DND-41 (cell line): ENCODE measurements around the gene WDR44.

Experiments used
- ATAC-seq: fragments of 200-7000 bp; cut with Tn5 transposase; 3 replicates; pipeline ENCODE4 v1.9.1; 2021; ENCODE audit warnings: low read depth; ENCODE audit not compliant: insufficient read depth
- DNase-seq: peaks from one replicate; pipeline ENCODE4 v3.0.0-alpha.2; 2020
- H2AFZ ChIP-seq: 2 replicates; pipeline ENCODE4 v1.6.0; 2012; ENCODE audit warnings: low read depth, low read length
- H3K27ac ChIP-seq: 2 replicates; pipeline ENCODE4 v1.5.1; 2012; ENCODE audit warnings: low read length, inconsistent platforms
- H3K27me3 ChIP-seq: fragments of 200-600 bp; sonication (generic); 2 replicates; pipeline ENCODE4 v1.6.0; 2012; ENCODE audit warnings: low read length, mild to moderate bottlenecking, inconsistent platforms; ENCODE audit not compliant: insufficient read depth, poor library complexity
- H3K36me3 ChIP-seq: 2 replicates; pipeline ENCODE4 v1.5.1; 2012; ENCODE audit warnings: low read length, inconsistent platforms; ENCODE audit not compliant: insufficient read depth
- H3K4me1 ChIP-seq: 2 replicates; pipeline ENCODE4 v1.5.1; 2012; ENCODE audit warnings: mild to moderate bottlenecking, low read length; ENCODE audit not compliant: insufficient read depth
- H3K4me2 ChIP-seq: 2 replicates; pipeline ENCODE4 v1.6.0; 2012; ENCODE audit warnings: mild to moderate bottlenecking, moderate library complexity, low read length, inconsistent platforms; ENCODE audit not compliant: insufficient read depth
- H3K4me3 ChIP-seq, 2 experiments: fragments of 200-600 bp in 1 of 2; shearing (Covaris generic) in 1 of 2; 2 replicates each; pipeline ENCODE4 v1.5.1; 2012 to 2016; ENCODE audit warnings: inconsistent platforms in 2 of 2, low read length in 2 of 2, mild to moderate bottlenecking in 2 of 2, low read depth in 1 of 2, moderate library complexity in 1 of 2
- H3K79me2 ChIP-seq: 2 replicates; pipeline ENCODE4 v1.6.0; 2012; ENCODE audit warnings: low read length, inconsistent platforms; ENCODE audit not compliant: insufficient read depth
- H3K9ac ChIP-seq: 2 replicates; pipeline ENCODE4 v1.6.0; 2012; ENCODE audit warnings: low read depth, mild to moderate bottlenecking, inconsistent platforms, low read length, moderate library complexity
- H3K9me3 ChIP-seq: 2 replicates; pipeline ENCODE4 v1.5.1; 2012; ENCODE audit warnings: low read length, moderate library complexity, mild to moderate bottlenecking, inconsistent platforms; ENCODE audit not compliant: insufficient read depth, severe bottlenecking
- H4K20me1 ChIP-seq: 2 replicates; pipeline ENCODE4 v1.6.0; 2012; ENCODE audit warnings: low read length; ENCODE audit not compliant: insufficient read depth
- CTCF ChIP-seq: IDR thresholded peaks from 2 replicates; pipeline ENCODE4 v1.5.1; 2012; ENCODE audit warnings: borderline replicate concordance, low read length, moderate library complexity, mild to moderate bottlenecking; ENCODE audit not compliant: poor library complexity, severe bottlenecking; ENCODE audit errors: extremely low read depth
- EZH2 ChIP-seq: IDR thresholded peaks from 3 replicates; pipeline ENCODE4 v1.6.1; 2012; ENCODE audit warnings: borderline replicate concordance, low read depth, mild to moderate bottlenecking, moderate library complexity, low read length, inconsistent platforms; ENCODE audit not compliant: severe bottlenecking

The WDR44 gene

DNA sequence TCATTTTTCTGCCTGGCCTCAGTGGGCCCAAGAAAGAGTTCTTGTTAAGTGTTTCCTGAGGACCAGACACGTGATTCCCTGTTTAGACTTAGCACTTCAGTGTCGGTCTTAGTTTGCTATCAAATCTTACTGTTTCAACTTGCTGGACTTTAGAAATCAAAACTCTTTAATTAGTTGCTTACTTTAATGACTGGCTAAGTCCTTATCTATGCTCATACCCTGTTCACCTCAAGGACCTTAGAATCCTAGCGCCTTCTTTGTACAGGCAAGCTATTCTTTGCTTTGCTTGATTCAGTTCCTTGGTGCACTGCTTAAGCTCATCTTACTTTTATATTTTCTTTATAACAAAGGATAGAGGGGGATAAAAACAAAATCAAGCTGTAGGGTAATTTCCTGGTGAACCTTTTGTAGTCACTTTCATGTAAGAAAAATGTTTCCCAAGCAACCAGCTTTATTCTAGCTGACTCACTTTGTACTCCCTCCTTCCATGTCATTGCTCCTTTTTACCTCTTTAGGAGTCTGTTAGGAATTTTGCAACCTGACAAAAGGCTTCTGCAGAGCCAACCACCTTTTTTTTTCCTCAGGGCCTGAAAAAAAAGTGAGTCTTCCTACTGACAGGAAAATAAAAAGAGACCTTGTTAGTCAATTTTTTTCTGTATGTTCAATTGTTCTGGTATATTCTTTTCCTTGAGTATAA is 14.7 kb downstream of the WDR44 start:
- H3K4me2 ChIP-seq, result no peak overlapping the region

GRCh38 chrX:118364261-118364660 is 18.4 kb downstream of the WDR44 start:
- Histone ChIP-seq H3K4me1 (no peaks in the 10 kb centered on the region), H4K20me1 (no peaks in the 10 kb centered on the region; the same call in 1 of the 2 replicates), H3K4me2 (no peak overlapping the region), H3K9ac (no peak overlapping the region), H3K4me3 (no peak overlapping the region), H2AFZ (no peak overlapping the region), H3K9me3 (no peaks in the 10 kb centered on the region), H3K27me3 (no peaks in the 10 kb centered on the region), H3K79me2 (peaks cover 5% of the 10 kb centered on the region; the same call in 1 of the 2 replicates), H3K36me3 (no peaks in the 10 kb centered on the region), H3K27ac (no peak overlapping the region)
- no peak for ATAC-seq
- TF ChIP-seq CTCF, result no peak
- no peak for TF ChIP-seq EZH2
- DNase-seq, result no peak

More for the DNA sequence above, 14.7 kb downstream of the WDR44 start:
- ATAC-seq, result no peak
- TF ChIP-seq EZH2 (no peak), CTCF (no peak)
- no peaks in the 10 kb centered on the region; the same call in 1 of the 2 replicates for H4K20me1 ChIP-seq
- H3K36me3 ChIP-seq, result no peaks in the 10 kb centered on the region
- no peak overlapping the region for H3K4me3 ChIP-seq
- H3K4me1 ChIP-seq, result no peaks in the 10 kb centered on the region
- no peak for DNase-seq
- no peak overlapping the region for H3K27ac ChIP-seq
- H2AFZ ChIP-seq, result no peak overlapping the region
- H3K9ac ChIP-seq, result no peak overlapping the region
- H3K9me3 ChIP-seq, result no peaks in the 10 kb centered on the region
- H3K27me3 ChIP-seq, result no peaks in the 10 kb centered on the region
- H3K79me2 ChIP-seq, result peaks cover 8% of the 10 kb centered on the region; the same call in 1 of the 2 replicates

DNA sequence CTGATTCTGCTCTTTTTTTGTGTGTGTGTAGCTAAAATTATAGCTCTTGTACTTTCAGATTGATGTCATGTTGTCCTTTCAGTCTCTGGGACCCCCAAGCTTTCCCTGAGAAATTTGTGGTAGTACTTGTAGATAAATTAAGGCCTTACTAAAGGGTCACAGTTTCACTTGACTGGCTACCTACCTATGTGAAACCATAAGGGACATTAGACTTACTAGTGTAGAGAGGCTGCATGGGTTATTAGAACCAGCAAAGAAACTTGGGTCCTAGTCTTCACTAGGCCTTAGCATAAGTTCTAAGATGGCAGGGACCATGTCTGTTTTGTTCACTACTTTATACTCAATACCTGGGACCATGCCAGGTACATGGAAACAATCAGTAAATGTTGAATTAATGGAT is 21.4 kb downstream of the WDR44 start:
- no peak overlapping the region for H3K9ac ChIP-seq
- no peaks in the 10 kb centered on the region for H3K27me3 ChIP-seq
- H3K9me3 ChIP-seq, result no peaks in the 10 kb centered on the region
- no peaks in the 10 kb centered on the region for H3K4me1 ChIP-seq
- H3K79me2 ChIP-seq, result no peaks in the 10 kb centered on the region; the same call in 1 of the 2 replicates
- ATAC-seq (no peak), DNase-seq (no peak)
- no peaks in the 10 kb centered on the region; the same call in 1 of the 2 replicates for H4K20me1 ChIP-seq
- no peak overlapping the region for H2AFZ ChIP-seq
- TF ChIP-seq EZH2 (no peak), CTCF (no peak)
- no peaks in the 10 kb centered on the region for H3K36me3 ChIP-seq
- no peak overlapping the region for H3K4me3 ChIP-seq
- H3K4me2 ChIP-seq, result no peak overlapping the region
- no peak overlapping the region for H3K27ac ChIP-seq
